B cell (primary cell): ENCODE measurements around the gene KMT2C. TPM values are rescaled to one million over a fixed set of nuclear protein-coding genes. Genes with fewer than 3 reads are reported as not detected.

ENCODE experiments used
- ATAC-seq: fragments of 200-7000 bp; cut with Tn5 transposase; one replicate; pipeline ENCODE4 v1.10.0; 2021; ENCODE audit warnings: low read depth, mild to moderate bottlenecking, moderate number of reproducible peaks, moderate library complexity
- CTCF ChIA-PET: fragments of 350-600 bp; sonication (Branson Sonifier 250); formaldehyde crosslinking; loops from one replicate; lab custom pipeline; 2021; ENCODE audit warnings: antibody characterized with exemption, inconsistent platforms; lab: Charles Lee
- POLR2A ChIA-PET: fragments of 350-600 bp; sonication (Branson Sonifier 250); formaldehyde crosslinking; loops from one replicate; lab custom pipeline; 2021; ENCODE audit warnings: antibody characterized with exemption; lab: Charles Lee
- DNase-seq: peaks from one replicate; pipeline ENCODE4 v3.0.0; 2013
- H2AFZ ChIP-seq: 2 replicates; pipeline ENCODE4 v1.6.1; 2012; ENCODE audit warnings: mild to moderate bottlenecking, low read depth, low read length; ENCODE audit not compliant: insufficient read depth, poor library complexity, severe bottlenecking
- H3K27ac ChIP-seq, 2 donors: 1 replicate in 1 of 2; 2 replicates in 1 of 2; pipeline ENCODE4 v1.5.1; 2012 to 2013; ENCODE audit warnings: low read length in 2 of 2, mild to moderate bottlenecking in 2 of 2, moderate library complexity in 1 of 2
- H3K27me3 ChIP-seq, 4 experiments: fragments of 200-600 bp in 1 of 4; sonication (generic) in 1 of 4; replicated peaks in 1 of 4; 1 replicate in 2 of 4; 2 replicates in 2 of 4; pipeline versions ENCODE4 v1.6.1 to v1.7.0; 2013 to 2016; ENCODE audit warnings: low read length in 3 of 4, mild to moderate bottlenecking in 2 of 4, mixed read lengths in 1 of 4, moderate library complexity in 1 of 4; ENCODE audit not compliant: insufficient read depth in 4 of 4, control insufficient read depth in 3 of 4; ENCODE audit errors: control extremely low read depth in 1 of 4
- H3K36me3 ChIP-seq, 2 experiments: replicated peaks in 1 of 2; 1 replicate in 1 of 2; 2 replicates in 1 of 2; pipeline versions ENCODE4 v1.6.1 to v1.7.1; 2013; ENCODE audit warnings: low read length in 1 of 2; ENCODE audit not compliant: insufficient read depth in 2 of 2, control insufficient read depth in 1 of 2; ENCODE audit errors: control extremely low read depth in 1 of 2, extremely low read depth in 1 of 2
- H3K4me1 ChIP-seq, 2 donors: fragments of 200-600 bp in 1 of 2; sonication (generic) in 1 of 2; 1 replicate in 1 of 2; 2 replicates in 1 of 2; pipeline versions ENCODE4 v1.5.1 to v1.6.1; 2013 to 2017; ENCODE audit warnings: low read length in 2 of 2; ENCODE audit not compliant: control insufficient read depth in 2 of 2, insufficient read depth in 2 of 2
- H3K4me2 ChIP-seq: replicated peaks from 2 replicates; pipeline ENCODE3; 2012; ENCODE audit warnings: mild to moderate bottlenecking, low read depth, low read length; ENCODE audit not compliant: poor library complexity, severe bottlenecking
- H3K4me3 ChIP-seq, 5 experiments: fragments of 200-600 bp in 1 of 5; sonication (generic) in 1 of 5; 1 replicate in 3 of 5; 2 replicates in 2 of 5; pipeline versions ENCODE4 v1.5.1 to v1.7.0; 2011 to 2016; ENCODE audit warnings: low read length in 4 of 5, mild to moderate bottlenecking in 4 of 5, low read depth in 2 of 5, control low read depth in 1 of 5, moderate library complexity in 1 of 5; ENCODE audit not compliant: insufficient read depth in 1 of 5; ENCODE audit errors: control extremely low read depth in 1 of 5, extremely low read depth in 1 of 5
- H3K79me2 ChIP-seq: fragments of 200-600 bp; sonication (generic); one replicate; pipeline ENCODE4 v1.6.0; 2016; ENCODE audit warnings: low read length; ENCODE audit not compliant: control insufficient read depth, insufficient read depth
- H3K9ac ChIP-seq: fragments of 200-600 bp; sonication (generic); 2 replicates; pipeline ENCODE4 v1.6.1; 2017; ENCODE audit warnings: mild to moderate bottlenecking, low read length, moderate library complexity
- H3K9me3 ChIP-seq, 3 donors: one replicate each; pipeline versions ENCODE4 v1.6.1 to v1.7.1; 2013; ENCODE audit warnings: low read length in 2 of 3; ENCODE audit not compliant: control insufficient read depth in 2 of 3, insufficient read depth in 1 of 3; ENCODE audit errors: control extremely low read depth in 1 of 3
- H4K20me1 ChIP-seq: 2 replicates; pipeline ENCODE4 v1.6.0; 2012; ENCODE audit warnings: mild to moderate bottlenecking, low read length; ENCODE audit not compliant: insufficient read depth, control insufficient read depth, poor library complexity, severe bottlenecking
- H3K27ac Mint-ChIP-seq: one replicate; pipeline ENCODE4 v1.8.0; 2021; ENCODE audit warnings: mixed read lengths
- H3K27me3 Mint-ChIP-seq: one replicate; pipeline ENCODE4 v1.8.0; 2021; ENCODE audit warnings: mixed read lengths
- H3K4me1 Mint-ChIP-seq: one replicate; pipeline ENCODE4 v1.8.0; 2021; ENCODE audit warnings: mixed read lengths
- H3K4me3 Mint-ChIP-seq: one replicate; pipeline ENCODE4 v1.8.0; 2021; ENCODE audit warnings: mixed read lengths
- H3K9me3 Mint-ChIP-seq: one replicate; pipeline ENCODE4 v1.8.0; 2022; ENCODE audit warnings: mixed read lengths; ENCODE audit not compliant: insufficient read depth
- CTCF ChIP-seq: fragments of 200-600 bp; IDR thresholded peaks from one replicate; pipeline ENCODE4 v1.8.0; 2022; ENCODE audit warnings: antibody characterized with exemption, mild to moderate bottlenecking
- EZH2 ChIP-seq: IDR thresholded peaks from 2 replicates; pipeline ENCODE4 v1.6.1; 2012; ENCODE audit warnings: borderline replicate concordance, low read depth, mild to moderate bottlenecking, moderate library complexity, low read length; ENCODE audit not compliant: insufficient read depth, poor library complexity, severe bottlenecking
- WGBS: methylation state at CpG from one replicate; pipeline ENCODE4 v1.1.5; 2013; ENCODE audit warnings: missing lambda C conversion rate; ENCODE audit not compliant: insufficient coverage; 5-methylcytosine and 5-hydroxymethylcytosine counted together
- intact Hi-C: fragments of 100-400 bp; cut with micrococcal nuclease; formaldehyde crosslinking; loops from one replicate; pipeline ENCODE4 v1.10.0; 2022
- polyA plus RNA-seq: library from polyadenylated mRNA; depleted of rRNA; stranded (reverse); fragments of >200 nt; gene quantifications from 2 replicates; pipeline ENCODE4 v1.2.3, GENCODE V29; 2012
- total RNA-seq, 2 donors: library from RNA; stranded (reverse); fragments of 120-200 nt in 1 of 2; gene quantifications; 1 replicate in 1 of 2; 2 replicates in 1 of 2; pipeline versions ENCODE4 v1.2.3 to v1.2.4, GENCODE V29; 2013 to 2022

Gene KMT2C
- total and polyA plus RNA-seq, 2 donors (not counting 1 experiment from before 2014, with no cell fraction given): 14.9 to 171 TPM

GRCh38 chr7:152336754-152337368 lies 98.9 kb downstream of the KMT2C start:
- Mint-ChIP-seq H3K27ac (peak overlapping the region; percentile 53), H3K27me3 (no peaks in the 10 kb centered on the region), H3K4me3 (peak overlapping the region; percentile 16), H3K4me1 (peaks cover 57% of the 10 kb centered on the region), H3K9me3 (no peaks in the 10 kb centered on the region)
- CTCF ChIA-PET: interaction anchor here (0.6 to 6.4 kb wide), 19 partner anchors 8 to 373 kb away, joined by 3 to 64 read pairs (median 3); no protein-coding TSS in a partner anchor
- H3K9me3 ChIP-seq: no peaks in the 10 kb centered on the region
- ATAC-seq: peak; percentile 61
- H3K4me3 ChIP-seq: peak overlapping the region in 1 of 5 experiments; percentile 15
- H4K20me1 ChIP-seq: peaks cover 63% of the 10 kb centered on the region
- WGBS: 71% methylated on average over 1 of the region's 4 CpGs
- H3K27ac ChIP-seq: no peak overlapping the region
- H3K9ac ChIP-seq: no peak overlapping the region
- DNase-seq: peak; percentile 62
- H3K4me1 ChIP-seq: peaks cover 35 to 41% of the 10 kb centered on the region in 2 donors
- peaks cover 96% of the 10 kb centered on the region for H3K79me2 ChIP-seq
- intact Hi-C loops: loop anchor here (1.0 to 2.0 kb wide), 2 partner anchors 98 to 370 kb away; no protein-coding TSS in a partner anchor
- POLR2A ChIA-PET: no interaction called here
- H3K36me3 ChIP-seq: peaks cover 1 to 3% of the 10 kb centered on the region in 2 experiments
- TF ChIP-seq CTCF (peak; percentile 73), EZH2 (no peak)
- H3K4me2 ChIP-seq: peak overlapping the region; percentile 48
- no peaks in the 10 kb centered on the region for H3K27me3 ChIP-seq
- H2AFZ ChIP-seq: no peak overlapping the region
